Activated effector memory CD4-positive, alpha-beta T cell treated with Interleukin-2 at 50 U/mL for 16 hours (primary cell): ENCODE results near the gene NOTUM.
"Not testable (repeated sequence)": the region's sequence is repeated elsewhere in the genome, so short reads cannot be mapped to it uniquely, and the experiment has no call there.

Experiments used
- DNase-seq: peaks from one replicate; pipeline ENCODE4 v3.0.0-alpha.2; 2020

The NOTUM gene

GRCh38 chr17:81995463-81996231, 34.7 kb upstream of the NOTUM start:
- no peak for DNase-seq

DNA sequence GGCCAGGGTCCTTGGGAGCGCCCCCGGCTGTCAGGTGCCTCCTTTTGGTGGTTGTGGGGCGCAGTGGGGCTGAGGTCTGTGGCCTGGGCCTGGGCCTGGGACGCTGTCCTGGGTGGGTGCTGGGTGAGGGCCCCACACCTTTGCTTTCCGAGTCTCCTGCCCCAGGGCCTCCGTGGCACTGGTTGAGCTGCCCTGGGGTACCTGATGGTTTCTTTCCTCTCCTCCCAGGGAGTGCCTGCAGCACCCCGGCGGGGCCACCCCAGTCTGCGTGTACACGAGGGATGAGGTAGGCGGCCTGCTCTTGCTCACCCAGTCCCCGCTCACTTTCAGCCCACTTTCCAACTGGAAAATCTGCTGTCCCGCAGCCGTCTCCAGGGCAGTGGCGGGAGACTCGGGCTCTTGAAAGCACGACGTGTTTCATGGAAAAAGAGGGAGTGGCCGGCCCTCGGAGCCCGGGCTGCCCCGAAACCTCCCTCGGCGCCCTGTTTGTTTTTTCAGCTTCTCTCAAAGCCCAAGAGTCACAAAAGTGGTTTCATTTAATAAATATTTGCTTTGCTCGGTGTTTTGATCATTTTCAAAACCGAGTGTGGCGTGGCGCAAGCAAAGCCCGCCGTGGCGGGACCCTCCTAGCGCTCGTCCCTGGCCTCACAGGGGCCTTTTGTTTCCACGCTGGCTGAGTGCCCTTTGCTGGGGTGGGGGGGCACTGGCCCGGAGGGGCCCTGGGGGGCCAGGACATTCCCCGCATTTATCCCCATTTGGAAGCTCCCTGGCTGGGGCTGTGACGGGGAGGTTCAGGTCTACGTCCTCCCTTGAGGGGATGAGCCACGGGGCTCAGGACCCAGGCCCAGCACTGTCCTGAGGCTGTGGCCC, 33.8 kb upstream of the NOTUM start:
- DNase-seq: no peak

- DNase-seq: no peak
Observed at GRCh38 chr17:81993729-81994592, 33.0 kb upstream of the NOTUM start.

- no peak for DNase-seq
Observed at GRCh38 chr17:81992306-81993102, 31.5 kb upstream of the NOTUM start.

DNA sequence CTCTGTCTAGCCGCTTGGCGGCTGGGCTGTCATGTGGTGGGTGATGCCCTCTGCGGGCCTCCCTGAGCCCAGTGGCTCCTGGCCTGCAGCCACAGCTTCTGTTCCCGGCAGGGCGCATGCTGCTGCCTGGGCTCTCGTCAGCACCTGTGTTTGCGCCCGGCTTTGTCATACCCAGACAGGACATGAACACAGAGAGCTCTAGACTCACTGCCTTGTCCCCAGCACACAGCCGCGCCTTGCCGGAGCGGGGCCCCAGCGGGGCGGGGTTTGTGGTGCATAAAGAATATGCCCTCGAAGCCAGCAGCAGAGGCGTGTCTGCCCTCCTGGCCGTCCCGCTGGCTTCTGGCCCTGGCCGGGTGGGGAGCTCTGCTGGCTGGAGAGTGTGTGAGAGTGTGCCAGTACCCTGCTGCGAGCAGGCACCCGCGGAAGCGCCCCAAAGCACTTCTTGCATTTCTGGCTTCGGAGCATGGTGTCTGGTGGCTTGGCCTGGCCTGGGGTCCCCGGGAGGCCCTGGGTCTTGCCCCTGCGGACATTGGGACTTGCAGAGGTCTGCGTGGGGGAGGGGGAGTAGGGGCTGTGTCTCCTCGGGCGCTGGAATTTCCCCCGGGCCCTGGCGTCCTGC, 30.8 kb upstream of the NOTUM start:
- no peak for DNase-seq

DNA sequence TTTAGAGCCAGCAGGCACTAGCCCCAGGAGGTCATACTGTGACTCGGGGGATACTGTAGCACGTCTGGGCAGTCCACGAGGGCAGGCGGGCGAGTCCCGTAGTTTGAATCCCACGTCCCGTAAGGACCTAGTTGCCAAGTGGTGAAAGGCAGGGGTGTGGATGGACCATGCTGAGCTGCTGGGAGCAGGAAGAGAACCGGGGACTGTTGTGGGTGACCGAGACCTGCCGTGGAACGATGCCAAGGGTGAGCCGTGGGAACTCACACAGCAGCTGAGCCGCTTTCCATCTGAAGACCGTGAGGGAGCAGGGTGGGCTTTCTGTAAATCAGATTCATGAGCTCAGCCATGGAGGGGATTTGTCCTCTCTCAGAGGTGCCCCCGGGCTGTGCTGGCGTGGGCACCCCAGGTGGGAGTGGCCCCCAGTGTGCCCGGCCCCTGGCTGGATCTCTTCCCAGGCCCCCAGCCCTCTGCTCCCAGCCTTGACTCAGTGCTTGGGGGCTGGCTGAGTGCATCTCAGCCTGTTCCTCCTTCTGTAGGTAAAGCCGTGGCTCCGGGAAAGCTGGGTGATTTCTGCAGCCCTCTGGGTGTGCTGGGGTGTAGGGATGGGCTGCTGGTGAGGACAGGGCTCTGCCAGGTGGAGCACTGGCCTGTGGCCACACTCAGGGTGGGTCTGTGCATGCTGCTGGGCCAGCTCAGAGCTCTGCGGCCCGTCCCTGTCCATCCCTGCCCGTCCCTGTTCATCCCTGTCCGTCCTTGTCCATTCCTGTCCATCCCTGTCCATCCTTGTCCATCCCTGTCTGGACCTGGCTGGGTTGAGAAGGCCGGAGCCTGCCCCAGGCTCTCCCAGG, 30.1 kb upstream of the NOTUM start:
- DNase-seq: no peak

- no peak for DNase-seq
Observed at GRCh38 chr17:81987161-81987770, 26.3 kb upstream of the NOTUM start.

DNA sequence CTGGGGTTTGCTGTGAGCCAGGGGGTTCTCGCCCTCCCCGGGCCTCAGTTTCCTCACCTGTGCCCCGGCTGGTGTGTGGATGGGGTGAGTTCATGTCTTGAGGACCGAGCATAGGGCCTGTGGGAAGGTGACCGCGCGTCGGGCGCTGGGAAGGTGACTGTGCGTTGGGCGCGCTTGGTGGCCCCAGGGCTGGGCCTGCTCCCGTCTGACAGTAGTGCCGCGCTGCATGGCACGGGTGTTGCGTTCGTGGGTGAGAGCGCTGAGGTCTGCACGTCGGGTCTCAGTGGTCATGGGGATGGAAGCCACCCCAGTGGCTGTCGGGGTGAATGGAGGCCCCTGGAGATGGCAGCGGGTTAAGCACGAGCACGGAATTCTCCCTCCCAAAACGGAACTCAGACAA, 25.6 kb upstream of the NOTUM start:
- DNase-seq: no peak

- no peak for DNase-seq
Observed at GRCh38 chr17:81984773-81985410, 23.9 kb upstream of the NOTUM start.

DNA sequence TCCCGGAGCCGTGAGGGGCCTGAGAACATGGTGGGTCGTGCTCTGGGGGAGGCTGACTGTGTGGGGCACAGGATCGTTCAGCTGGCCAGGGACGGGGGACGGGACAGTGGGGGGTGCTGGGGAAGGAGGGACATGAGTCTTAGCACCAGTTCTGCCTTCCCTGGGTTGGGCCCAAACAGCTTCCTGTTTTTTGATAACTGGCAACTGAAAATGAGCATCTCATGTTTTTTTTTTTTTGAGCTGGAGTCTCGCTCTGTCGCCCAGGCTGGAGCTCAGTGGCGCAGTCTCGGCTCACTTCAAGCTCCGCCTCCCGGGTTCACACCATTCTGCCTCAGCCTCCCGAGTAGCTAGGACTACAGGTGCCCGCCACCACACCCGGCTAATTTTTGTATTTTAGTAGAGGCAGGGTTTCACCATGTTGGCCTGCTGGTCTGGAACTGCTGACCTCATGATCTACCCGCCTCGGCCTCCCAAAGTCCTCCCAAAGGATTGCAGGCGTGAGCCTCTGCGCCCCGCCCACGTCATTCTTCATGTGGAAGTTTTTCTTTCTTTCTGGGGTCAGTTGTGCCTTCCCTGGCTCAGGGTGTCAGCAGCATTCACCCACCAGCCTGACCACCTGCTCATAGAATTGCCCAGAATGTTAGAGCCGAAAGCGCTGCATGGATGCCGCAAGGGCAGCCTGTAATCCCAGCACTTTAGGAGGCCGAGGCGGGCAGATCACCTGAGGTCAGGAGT, 22.8 kb upstream of the NOTUM start:
- DNase-seq: no peak

GRCh38 chr17:81983011-81983638, 22.1 kb upstream of the NOTUM start:
- DNase-seq: no peak

- DNase-seq: not testable (repeated sequence)
Observed at GRCh38 chr17:81981511-81981910, 20.5 kb upstream of the NOTUM start.

DNA sequence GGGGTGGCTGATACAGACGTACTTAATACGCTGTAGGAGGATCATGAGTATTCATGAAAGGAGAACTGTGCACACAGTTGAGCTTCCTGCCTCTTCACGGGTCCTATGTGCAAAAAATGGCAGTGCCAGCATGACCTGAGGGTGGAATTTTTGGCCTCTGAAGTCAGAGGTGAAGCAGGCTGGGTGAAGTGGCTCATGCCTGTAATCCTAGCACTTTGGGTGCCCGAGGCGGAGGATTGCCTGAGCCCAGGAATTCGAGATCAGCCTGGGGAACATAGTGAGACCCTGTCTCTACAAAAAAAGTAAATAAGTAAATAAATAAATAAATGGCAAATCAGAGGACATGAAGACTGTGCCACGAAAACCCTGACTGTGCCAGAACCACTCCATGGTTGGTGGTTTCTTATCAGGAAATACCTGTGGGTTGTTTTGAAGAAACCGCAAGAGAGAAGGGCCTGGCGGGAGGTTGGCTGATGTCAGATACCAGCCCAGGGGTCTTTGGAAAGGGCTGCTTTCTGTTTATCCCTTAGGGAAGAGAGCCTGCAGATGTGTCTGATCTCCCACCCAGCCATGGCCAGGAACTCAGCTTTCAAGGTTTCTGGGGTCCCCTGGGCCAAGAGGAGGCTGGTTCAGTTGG, 19.8 kb upstream of the NOTUM start:
- DNase-seq: no peak

GRCh38 chr17:81980122-81980521, 19.1 kb upstream of the NOTUM start:
- no peak for DNase-seq

- no peak for DNase-seq
Observed at GRCh38 chr17:81978524-81979298, 17.7 kb upstream of the NOTUM start.

DNA sequence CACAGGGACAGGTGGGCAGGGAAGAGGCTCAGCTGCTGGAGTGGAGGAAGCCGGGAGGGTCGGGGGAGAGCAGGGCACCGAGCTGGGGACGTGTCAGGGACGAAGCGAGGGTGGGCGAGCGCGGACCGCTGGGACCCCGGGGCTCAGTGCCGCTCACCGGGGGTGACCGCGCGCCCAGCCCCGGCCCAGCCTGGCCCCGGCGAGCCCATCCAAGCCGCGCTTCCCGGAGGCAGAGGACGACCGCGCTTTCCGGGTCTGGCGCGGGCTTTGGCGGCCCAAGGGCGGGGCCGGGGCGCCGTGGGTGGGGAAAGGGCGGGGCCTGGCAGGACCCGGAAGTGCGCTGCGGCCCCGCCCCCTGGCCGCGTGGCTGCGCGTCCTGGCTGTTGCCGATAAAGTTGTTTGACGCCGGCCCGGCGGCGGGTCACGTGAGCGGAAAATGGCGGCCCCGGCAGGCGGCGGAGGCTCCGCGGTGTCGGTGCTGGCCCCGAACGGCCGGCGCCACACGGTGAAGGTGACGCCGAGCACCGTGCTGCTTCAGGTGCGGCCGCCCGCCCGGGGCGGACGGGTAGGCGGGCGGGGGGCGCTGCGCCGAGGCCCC, 16.3 kb upstream of the NOTUM start, which contains the start of gene ASPSCR1:
ASPSCR1 (plus strand) TSS at position 419 of the 598 bp plus-strand sequence; CDS start at position 437, 18 bp downstream.
- peak; percentile 84 for DNase-seq
